BLaER1 treated with 17β-estradiol and CSF1 and Interleukin-3, amounts not matched to agents 10 nM and 100 nM (cell line): ENCODE results near the gene NBPF3.

Experiments used
- H3K27ac ChIP-seq, 11 experiments: shearing (Covaris generic); formaldehyde crosslinking; 2 replicates each; pipeline ENCODE4 v1.8.1; 2022
- H3K27me3 ChIP-seq, 11 experiments: shearing (Covaris generic); formaldehyde crosslinking; 2 replicates each; pipeline ENCODE4 v1.8.1; 2022
- H3K36me3 ChIP-seq, 11 experiments: shearing (Covaris generic); formaldehyde crosslinking; 2 replicates each; pipeline ENCODE4 v1.8.1; 2022
- H3K4me1 ChIP-seq, 10 experiments: shearing (Covaris generic); formaldehyde crosslinking; 2 replicates each; pipeline ENCODE4 v1.8.1; 2022
- H3K4me2 ChIP-seq, 11 experiments: shearing (Covaris generic); formaldehyde crosslinking; 2 replicates each; pipeline ENCODE4 v1.8.1; 2022
- H3K4me3 ChIP-seq, 10 experiments: shearing (Covaris generic); formaldehyde crosslinking; 2 replicates each; pipeline ENCODE4 v1.8.1; 2022
- H3K9ac ChIP-seq, 11 experiments: shearing (Covaris generic); formaldehyde crosslinking; 2 replicates each; pipeline ENCODE4 v1.8.1; 2022
- H3K9me3 ChIP-seq, 11 experiments: shearing (Covaris generic); formaldehyde crosslinking; replicated peaks in 1 of 11; 2 replicates each; pipeline ENCODE4 v1.8.1; 2022
- H4K20me1 ChIP-seq, 11 experiments: shearing (Covaris generic); formaldehyde crosslinking; 2 replicates each; pipeline ENCODE4 v1.8.1; 2022
- Cebpa-rat ChIP-seq, 11 experiments: shearing (Covaris generic); IDR thresholded peaks; 2 replicates each; pipeline ENCODE4 v1.8.1; 2022

NBPF3 gene

DNA sequence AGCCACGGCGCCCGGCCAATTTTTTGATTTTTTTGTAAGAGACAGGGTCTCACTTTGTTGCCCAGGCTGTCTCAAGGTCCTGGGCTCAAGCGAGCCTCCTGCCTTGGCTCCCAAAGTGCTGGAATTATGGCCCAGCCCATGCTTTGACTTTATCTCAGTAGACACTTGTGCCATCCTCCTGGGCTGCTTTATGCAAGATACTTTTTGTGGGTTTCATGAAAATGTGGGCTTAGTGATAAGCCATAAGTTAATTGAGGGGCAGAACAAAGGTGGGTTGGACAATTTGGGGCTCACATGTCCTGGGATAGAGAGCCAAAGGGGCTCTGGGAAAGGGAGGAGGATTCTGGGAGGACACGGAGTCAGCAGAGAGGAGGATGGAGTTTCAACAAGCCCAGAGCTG, 91.3 kb downstream of the NBPF3 start:
- Histone ChIP-seq H3K4me3 (no peak overlapping the region), H4K20me1 (peaks cover 0 to 10% (median 0%) of the 10 kb centered on the region in 11 experiments; a peak in 2 of 22 replicates), H3K4me2 (no peak overlapping the region), H3K4me1 (peaks cover 0 to 12% (median 2%) of the 10 kb centered on the region in 10 experiments; a peak in 6 of 20 replicates), H3K27ac (no peak overlapping the region), H3K9ac (no peak overlapping the region), H3K27me3 (peaks cover 0 to 20% (median 0%) of the 10 kb centered on the region in 11 experiments; a peak in 2 of 22 replicates), H3K9me3 (no peaks in the 10 kb centered on the region), H3K36me3 (no peaks in the 10 kb centered on the region)
- TF ChIP-seq Cebpa-rat (IDR thresholded peaks at IDR 0.05): no peak

DNA sequence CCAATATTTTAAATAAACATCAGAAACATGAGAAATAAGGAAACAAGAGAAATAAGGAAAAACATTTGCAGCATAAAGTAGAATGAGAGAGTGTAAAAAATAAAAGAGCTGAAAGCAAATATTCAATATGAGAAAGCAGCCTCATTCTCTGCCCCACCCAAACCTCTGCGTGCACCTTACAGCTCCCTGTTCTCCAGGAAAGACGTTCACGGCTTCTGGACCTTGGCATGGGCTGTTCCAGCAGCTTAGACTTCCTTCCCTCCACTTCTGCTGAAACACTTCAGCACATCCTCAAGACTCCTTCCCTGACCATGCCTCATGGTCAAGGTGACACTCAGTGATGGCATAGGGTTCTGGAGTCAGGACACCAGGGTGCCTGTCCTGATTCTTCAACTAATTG, 92.6 kb downstream of the NBPF3 start:
- Histone ChIP-seq H4K20me1 (peaks cover 0 to 10% (median 0%) of the 10 kb centered on the region in 11 experiments; a peak in 2 of 22 replicates), H3K9ac (no peak overlapping the region), H3K9me3 (no peaks in the 10 kb centered on the region), H3K4me1 (peaks cover 0 to 11% (median 3%) of the 10 kb centered on the region in 10 experiments; a peak in 9 of 20 replicates), H3K27ac (no peak overlapping the region), H3K27me3 (peaks cover 0 to 24% (median 0%) of the 10 kb centered on the region in 11 experiments; a peak in 4 of 22 replicates), H3K4me3 (no peak overlapping the region), H3K4me2 (no peak overlapping the region), H3K36me3 (no peaks in the 10 kb centered on the region)
- no peak for TF ChIP-seq Cebpa-rat (IDR thresholded peaks at IDR 0.05)

DNA sequence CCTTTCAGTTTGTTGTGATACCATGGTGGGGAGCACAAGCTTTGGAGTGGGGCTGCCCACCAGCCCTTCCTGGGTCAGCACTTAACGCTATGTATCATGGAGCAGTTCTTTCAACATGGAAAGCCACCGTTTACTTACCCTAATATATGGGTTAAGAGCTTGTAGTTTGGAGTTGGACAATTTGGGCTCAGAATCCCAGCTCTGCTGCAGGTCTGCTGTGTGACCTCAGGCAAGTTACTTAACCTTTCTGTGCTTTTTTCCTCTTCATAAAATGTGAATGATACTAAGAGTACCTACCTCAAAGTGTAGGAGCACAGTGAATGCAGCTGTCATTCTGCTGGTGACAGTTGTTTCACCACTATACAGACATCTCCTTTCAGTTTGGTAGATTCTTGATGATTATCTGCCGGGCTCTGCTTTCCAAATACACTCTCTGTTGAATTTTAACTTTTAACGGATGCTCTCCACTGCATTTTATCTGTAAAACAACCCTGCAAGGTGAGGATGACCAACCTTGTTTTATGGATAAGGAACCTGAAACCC, 93.1 kb downstream of the NBPF3 start:
- Histone ChIP-seq H3K27me3 (peaks cover 0 to 28% (median 0%) of the 10 kb centered on the region in 11 experiments; a peak in 6 of 22 replicates), H3K9me3 (no peaks in the 10 kb centered on the region), H3K4me2 (no peak overlapping the region), H3K27ac (no peak overlapping the region), H3K4me1 (peaks cover 0 to 15% (median 7%) of the 10 kb centered on the region in 10 experiments; a peak in 17 of 20 replicates), H3K36me3 (no peaks in the 10 kb centered on the region), H4K20me1 (peaks cover 0 to 10% (median 0%) of the 10 kb centered on the region in 11 experiments; a peak in 3 of 22 replicates), H3K9ac (no peak overlapping the region), H3K4me3 (no peak overlapping the region)
- TF ChIP-seq Cebpa-rat (IDR thresholded peaks at IDR 0.05): no peak

DNA sequence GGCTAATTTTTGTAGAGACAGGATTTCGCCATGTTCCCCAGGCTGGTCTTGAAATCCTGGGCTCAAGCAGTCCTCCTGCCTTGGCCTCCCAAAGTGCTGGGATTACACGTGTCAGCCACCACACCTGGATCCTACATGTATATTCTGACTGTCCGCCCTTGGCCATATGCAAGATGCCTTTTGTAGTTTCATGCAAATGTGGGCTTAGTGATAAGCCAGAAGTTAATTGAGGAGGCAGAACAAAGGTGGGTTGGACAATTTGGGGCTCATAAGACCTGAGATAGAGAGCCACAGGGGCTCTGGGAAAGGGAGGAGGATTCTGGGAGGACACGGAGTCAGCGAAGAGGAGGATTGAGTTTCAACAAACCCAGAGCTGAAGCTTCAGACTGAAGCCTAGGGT, 94.2 kb downstream of the NBPF3 start:
- TF ChIP-seq Cebpa-rat (IDR thresholded peaks at IDR 0.05): no peak
- no peak overlapping the region for H3K4me3 ChIP-seq
- H4K20me1 ChIP-seq: peaks cover 0 to 10% (median 0%) of the 10 kb centered on the region in 11 experiments; a peak in 3 of 22 replicates
- peaks cover 0 to 24% (median 16%) of the 10 kb centered on the region in 10 experiments; a peak in 17 of 20 replicates for H3K4me1 ChIP-seq
- H3K27me3 ChIP-seq: peaks cover 0 to 38% (median 0%) of the 10 kb centered on the region in 11 experiments; a peak in 7 of 22 replicates
- no peak overlapping the region for H3K9ac ChIP-seq
- H3K4me2 ChIP-seq: no peak overlapping the region
- H3K27ac ChIP-seq: no peak overlapping the region
- no peaks in the 10 kb centered on the region for H3K9me3 ChIP-seq
- no peaks in the 10 kb centered on the region for H3K36me3 ChIP-seq
